AG10803 (cell line): ENCODE measurements around the gene ZDHHC13.

Source experiments
- DNase-seq: peaks from one replicate; pipeline ENCODE4 v3.0.0; 2010; ENCODE audit warnings: low read depth
- H3K4me3 ChIP-seq: 2 replicates; pipeline ENCODE4 v1.5.1; 2011; ENCODE audit warnings: mild to moderate bottlenecking, low read length, control low read depth
- CTCF ChIP-seq: conservative IDR thresholded peaks from 2 replicates; pipeline ENCODE4 v1.5.1; 2011; ENCODE audit warnings: mild to moderate bottlenecking, low read length, control low read depth, inconsistent platforms

The ZDHHC13 gene

DNA sequence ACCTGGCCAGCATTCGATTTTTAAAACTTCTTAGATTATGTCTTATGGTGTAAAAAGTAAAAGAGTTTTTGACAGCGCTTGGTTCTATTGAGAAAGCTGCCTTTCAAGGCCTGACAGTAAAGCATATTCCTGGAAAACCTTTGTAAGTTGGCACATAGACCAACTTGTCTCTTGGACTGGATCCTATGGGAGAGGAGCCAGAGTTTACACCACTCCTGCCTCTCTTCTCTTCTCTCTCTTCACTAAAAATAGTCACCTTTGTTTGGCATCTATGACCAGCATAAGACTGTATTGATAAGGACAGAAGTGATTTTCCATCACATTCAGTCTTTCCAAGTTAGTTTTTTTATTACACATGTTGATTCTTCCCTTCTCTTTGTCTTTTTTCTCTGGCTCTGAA lies 51.1 kb downstream of the ZDHHC13 start:
- TF ChIP-seq CTCF, result no peak
- DNase-seq, result no peak
- no peak overlapping the region for H3K4me3 ChIP-seq

DNA sequence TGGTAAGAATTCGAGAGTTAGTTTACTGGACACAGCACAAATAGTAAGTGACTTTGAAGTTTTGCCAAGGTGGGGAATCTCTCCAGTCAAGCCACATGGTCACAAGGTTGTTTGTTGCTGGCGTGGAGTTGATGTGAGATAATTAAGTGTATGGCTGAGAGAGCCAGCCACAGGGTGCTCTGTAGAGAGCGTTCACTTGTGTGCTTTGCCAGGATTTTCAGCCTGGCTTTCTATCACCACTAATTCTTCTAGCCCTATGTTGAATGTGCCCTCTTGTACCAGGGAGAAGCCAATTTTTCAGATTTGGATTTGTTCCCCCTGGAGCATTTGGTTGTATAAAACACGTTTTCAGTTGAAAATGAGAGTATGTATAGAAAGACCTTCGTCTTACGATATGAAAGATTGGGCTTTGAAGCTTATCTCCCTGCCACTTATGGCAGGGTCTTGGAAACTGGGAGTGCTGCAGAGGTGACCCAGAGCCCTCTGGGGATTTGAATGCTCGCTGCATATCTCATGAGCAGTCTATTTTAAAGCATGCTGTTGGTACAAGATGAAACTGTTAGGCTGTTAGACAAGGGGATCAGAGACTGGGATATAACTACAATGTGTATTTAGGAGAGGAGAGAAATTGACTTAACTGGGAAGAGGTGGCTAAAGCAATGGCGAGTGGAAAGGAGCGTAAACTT lies 56.2 kb downstream of the ZDHHC13 start:
- no peak overlapping the region for H3K4me3 ChIP-seq
- no peak for TF ChIP-seq CTCF
- no peak for DNase-seq

GRCh38 chr11:19173964-19174638 lies 57.1 kb downstream of the ZDHHC13 start:
- H3K4me3 ChIP-seq, result no peak overlapping the region
- no peak for TF ChIP-seq CTCF
- DNase-seq, result no peak

- no peak overlapping the region for H3K4me3 ChIP-seq
- DNase-seq, result no peak
Observed at GRCh38 chr11:19176629-19177186, 59.7 kb downstream of the ZDHHC13 start.

GRCh38 chr11:19181531-19182261 lies 64.7 kb downstream of the ZDHHC13 start:
- TF ChIP-seq CTCF, result no peak
- no peak overlapping the region for H3K4me3 ChIP-seq
- no peak for DNase-seq

More at GRCh38 chr11:19176629-19177186, 59.7 kb downstream of the ZDHHC13 start:
- TF ChIP-seq CTCF, result no peak

- no peak for DNase-seq
- TF ChIP-seq CTCF, result no peak
- H3K4me3 ChIP-seq, result no peak overlapping the region
Observed at GRCh38 chr11:19183646-19184045, 66.7 kb downstream of the ZDHHC13 start.
